HG02943 (cell line): ENCODE measurements around the gene DGCR2.
"Not testable (repeated sequence)": the region's sequence is repeated elsewhere in the genome, so short reads cannot be mapped to it uniquely, and the experiment has no call there.

ENCODE experiments used
- ATAC-seq: cut with Tn5 transposase; IDR thresholded peaks from one replicate; pipeline ENCODE4 v1.9.1; 2021; ENCODE audit warnings: mild to moderate bottlenecking, low read depth, moderate library complexity; ENCODE audit not compliant: unreplicated experiment

DGCR2 gene

DNA sequence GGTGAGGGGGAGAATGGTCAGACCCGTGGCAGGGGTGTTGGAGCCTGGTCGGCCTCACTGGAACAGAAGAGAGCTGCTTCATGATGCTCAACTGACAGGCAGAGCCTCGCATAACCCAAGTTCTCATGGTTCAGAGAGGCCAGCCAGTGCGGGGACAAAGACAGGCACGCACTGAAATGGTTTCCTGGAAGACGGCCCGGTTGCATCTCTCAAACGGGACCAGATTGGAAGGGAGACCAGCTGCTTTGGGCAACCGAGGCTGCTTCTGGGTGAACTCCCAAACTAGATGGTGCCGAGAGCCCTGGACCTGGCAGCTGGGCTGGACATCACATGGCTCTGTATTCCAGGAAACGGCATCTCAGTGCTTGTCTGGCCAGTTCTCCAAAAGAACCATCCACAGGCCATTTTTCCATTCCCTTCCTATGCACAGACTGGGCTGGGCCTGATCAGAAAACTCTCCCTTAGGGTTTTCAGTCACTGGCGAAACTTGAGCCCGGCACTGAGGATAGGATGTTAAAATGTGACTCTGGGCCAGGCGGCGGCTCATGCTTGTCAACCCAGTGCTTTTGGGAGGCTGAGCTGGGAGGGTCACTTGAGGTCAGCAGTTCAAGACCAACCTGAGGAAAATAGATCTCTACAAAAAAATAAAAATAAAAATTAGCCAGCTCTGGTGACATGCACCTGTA is 106.0 kb downstream of the DGCR2 start:
- ATAC-seq, result no peak

DNA sequence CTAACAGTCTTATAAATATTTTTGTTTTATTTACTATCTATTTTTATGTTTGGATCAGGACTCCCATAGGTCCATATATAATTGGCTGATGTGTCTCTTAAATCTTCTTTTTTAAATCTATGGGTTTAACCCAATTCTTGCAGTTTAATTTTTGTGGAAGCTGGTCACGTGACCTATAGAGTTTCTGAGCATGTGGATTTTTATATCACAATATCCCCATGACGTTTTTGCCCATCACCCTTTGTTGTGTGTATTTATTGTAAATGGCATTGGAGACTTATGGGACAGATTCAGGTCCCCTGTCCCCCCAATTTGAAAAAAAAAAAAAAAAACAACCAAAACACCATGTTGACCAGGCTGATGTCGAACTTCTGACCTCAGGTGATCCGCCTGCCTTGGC is 107.3 kb downstream of the DGCR2 start:
- ATAC-seq, result no peak

DNA sequence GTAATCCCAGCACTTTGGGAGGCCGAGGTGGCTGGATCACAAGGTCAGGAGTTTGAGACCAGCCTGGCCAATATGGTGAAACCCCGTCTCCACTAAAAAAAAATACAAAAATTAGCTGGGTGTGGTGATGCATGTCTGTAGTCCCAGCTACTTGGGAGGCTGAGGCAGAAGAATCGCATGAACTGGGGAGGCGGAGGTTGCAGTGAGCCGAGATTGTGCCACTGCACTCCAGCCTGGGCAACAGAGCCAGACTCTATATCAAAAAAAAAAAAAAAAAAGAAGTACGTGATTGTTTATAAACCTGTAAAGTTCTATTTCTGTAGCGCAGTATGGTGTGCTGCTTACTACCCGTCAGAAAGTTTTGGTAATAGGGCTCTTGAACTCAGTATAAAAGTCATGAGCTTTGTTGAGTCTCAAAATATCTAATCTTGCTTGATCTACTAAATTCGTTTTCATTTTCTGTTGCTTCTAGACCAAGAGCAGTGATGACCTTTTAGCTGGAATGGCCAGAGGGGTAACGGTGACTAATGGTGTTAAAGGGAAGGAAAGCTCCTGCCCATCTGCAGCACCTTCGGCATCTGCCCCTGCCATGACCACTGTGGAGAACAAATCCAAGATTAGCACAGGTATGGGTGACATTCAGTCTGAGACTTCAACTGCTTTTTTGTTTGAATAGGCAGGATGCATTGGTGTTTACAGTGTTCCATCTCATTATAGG is 108.2 kb downstream of the DGCR2 start:
- ATAC-seq, result not testable (repeated sequence)

DNA sequence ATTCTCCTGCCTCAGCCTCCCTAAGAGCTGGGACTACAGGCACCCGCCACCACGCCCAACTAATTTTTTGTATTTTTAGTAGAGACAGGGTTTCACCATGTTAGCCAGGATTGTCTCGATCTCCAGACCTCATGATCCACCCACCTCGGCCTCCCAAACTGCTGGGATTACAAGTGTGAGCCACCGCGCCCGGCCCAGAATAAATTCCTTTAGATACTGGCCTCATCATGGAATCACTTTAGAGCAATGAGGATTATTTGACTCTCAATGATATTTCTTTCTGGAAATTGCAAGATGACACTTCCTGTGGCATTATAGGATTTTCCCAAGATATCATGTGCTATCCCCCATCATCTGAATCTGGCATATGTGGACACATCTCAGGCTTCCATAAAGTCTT is 108.8 kb downstream of the DGCR2 start:
- ATAC-seq, result not testable (repeated sequence)

DNA sequence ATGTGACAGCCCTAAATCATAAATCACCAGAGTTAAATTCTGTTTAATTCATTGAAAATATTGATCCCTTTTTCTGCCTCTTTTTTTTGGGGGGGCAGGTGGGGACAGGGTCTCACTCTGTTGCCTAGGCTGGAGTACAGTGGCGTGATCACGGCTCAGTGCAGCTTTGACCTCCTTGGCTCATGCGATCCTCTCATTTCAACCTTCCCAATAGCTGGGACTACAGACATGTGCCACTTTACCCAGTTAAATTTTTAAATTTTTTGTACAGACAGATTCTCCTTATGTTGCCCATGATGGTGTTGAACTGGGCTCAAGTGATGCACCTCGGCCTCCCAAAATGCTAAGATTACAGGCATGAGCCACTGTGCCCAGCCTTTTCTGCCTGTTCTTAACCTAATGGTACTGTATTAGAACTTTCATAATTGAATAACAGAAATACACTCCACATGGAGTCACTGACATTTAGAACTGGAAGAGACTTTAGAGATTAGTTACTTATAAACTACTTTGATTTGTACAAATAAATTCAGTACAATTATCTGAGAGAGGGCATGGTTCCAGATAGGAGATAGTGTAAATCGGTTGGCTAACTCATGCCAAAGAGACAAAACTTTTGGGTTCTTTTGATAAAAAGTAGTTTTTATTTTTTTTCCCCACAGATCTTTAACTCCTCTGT is 109.8 kb downstream of the DGCR2 start:
- ATAC-seq, result no peak

DNA sequence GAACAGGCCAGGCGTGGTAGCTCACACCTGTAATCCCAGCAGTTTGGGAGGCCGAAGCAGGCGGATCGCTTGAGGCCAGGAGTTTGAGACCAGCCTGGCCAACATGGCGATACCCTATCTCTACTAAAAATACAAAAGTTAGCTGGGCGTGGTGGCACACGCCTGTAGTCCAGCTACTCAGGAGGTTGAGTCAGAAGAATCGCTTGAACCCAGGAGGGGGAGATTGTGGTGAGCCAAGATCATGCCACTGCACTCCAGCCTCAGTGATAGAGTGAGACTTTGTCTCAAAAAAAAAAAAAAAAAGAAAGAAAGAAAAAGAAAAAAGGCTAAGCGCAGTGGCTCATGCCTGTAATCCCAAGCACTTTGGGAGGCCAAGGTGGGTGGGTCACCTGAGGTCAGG is 110.6 kb downstream of the DGCR2 start:
- not testable (repeated sequence) for ATAC-seq

DNA sequence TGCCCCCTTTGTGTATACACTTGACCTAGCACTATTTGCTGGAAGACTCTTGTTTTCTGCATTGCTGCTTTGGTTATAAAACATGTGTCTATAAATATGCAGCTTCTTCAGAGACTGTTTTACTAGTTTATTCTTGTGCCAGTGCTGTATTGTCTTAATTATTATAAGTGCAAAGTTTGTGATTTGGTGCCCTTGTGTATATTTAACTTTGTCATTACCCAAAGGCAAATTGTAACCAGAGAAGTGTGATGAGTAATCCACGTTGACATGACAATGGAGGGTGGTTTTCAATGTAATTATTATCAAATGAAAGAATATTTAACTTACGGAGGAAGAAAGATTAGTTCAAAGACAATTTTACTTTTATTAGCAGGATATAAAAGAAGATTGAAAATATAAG is 111.1 kb downstream of the DGCR2 start:
- no peak for ATAC-seq

DNA sequence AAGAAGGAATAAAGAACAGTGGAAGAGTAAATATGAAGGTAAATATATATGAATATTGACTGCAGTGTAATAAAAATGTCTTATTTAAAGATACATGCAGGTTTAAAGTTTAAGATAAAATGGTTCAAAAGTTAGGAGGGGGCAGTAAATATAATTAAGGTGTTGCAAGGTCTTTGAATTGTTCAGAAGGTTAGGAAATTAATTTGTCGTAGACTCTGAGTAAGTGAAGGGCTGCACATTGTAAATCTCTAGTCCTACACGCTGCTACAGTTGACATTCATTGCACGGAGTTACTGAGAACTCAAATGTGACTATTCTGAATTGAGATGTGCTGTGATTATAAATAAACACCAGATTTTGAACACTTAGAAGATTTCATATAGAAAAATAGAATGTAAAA is 116.3 kb downstream of the DGCR2 start:
- no peak for ATAC-seq

DNA sequence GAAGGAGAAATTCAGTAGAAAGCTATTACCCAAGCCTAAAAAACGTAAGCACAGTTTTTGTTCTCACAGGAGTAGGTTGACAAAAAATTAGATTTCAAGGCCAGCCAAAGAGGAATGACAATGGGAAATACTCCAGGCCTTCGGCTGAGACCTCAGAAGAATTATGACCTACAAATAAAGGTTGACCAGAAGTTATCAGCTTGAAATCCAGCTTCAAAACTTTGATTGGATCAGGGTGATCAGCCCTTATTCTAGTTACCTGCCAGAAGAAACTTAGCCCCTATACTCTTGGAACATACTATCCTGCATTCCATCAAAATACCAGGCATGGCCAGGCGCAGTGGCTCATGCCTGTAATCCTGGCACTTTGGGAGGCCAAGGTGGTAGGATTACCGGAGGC is 117.7 kb downstream of the DGCR2 start:
- ATAC-seq, result no peak

DNA sequence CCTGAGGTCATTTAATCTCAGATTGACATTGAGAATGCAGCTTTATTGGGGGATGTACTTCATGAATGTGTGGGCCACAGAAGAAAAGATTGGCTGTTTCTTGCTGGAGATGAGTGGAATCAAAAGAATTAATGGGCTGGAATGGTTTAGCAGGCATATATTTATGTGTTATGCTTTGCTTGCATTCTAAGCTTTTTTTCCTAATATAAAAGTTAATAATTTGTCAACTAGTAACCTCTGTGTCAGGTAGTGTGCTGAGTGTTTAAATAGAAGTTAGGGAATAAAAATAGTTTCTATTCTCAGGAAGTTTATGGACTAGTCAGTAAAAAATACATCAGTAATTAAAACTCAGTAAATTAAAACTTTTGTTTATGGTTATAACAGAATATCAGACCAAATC is 118.7 kb downstream of the DGCR2 start:
- no peak for ATAC-seq

DNA sequence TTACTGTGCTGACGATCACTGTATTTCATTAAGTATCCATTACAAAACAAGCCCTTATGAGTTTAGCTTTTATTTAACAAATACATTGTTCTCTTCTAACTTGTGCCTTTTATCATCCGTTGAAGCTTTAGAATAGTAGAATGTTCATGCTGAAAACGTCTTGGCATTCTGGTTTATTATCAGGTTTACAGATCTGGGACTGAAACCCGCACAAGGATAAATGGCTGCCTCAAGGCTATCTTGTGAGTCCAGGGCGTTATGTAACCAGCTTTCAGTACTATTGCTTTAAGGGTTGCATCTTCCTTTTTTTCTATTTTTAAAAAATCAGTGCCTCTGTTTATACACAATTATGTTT is 119.6 kb downstream of the DGCR2 start:
- no peak for ATAC-seq

DNA sequence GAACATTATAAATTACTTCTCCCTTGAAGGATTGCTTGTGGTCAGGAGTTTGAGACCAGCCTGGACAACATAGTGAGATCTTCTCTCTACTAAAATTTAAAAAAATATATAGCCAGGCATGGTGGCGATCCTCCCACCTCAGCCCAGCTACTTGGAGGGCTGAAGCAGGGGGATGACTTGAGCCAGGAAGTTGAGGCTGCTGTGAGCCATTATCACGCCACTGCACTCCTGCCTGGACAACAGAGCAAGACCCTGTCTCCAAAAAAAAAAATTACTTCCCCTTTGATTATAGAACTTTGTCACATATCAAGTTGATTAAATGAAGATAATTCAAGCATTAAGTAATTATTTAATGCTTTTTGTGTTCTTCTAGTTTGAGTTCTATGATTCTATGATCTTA is 121.0 kb downstream of the DGCR2 start:
- ATAC-seq, result no peak

DNA sequence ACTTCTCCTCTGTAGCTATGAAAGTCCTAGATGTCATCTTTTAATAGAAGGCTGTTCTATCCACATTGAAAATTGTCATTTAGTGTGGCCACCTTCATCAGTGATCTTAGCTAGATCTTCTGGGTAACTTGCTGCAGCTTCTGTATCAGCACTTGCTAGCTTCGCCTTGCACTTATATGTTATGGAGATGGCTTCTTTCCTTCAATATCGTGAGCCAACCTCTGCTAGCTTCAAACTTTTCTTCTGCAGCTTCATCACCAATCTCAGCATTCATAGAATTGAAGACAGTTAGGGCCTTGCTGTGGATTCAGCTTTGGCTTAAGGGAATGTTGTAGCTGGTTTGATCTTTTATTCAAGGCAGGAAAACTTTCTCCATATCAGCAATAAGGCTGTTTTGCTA is 122.1 kb downstream of the DGCR2 start:
- not testable (repeated sequence) for ATAC-seq

DNA sequence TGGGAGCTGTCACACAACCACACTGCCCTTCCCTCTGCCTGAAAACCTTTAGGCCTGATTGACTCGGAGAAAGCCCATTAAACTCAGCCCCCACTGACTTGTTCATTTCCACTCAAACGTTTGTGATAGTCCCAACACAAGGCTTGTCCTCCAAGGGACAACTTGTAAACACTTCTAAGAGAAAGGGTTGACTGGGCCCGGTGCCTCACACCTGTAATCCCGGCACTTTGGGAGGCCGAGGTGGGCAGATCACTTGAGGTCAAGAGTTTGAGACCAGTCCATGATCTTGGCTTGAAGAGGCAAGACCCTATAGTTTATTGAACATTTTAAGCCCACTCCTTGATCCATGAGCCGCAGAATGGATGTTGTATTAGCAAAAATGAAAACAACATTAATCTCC is 122.8 kb downstream of the DGCR2 start:
- no peak for ATAC-seq

DNA sequence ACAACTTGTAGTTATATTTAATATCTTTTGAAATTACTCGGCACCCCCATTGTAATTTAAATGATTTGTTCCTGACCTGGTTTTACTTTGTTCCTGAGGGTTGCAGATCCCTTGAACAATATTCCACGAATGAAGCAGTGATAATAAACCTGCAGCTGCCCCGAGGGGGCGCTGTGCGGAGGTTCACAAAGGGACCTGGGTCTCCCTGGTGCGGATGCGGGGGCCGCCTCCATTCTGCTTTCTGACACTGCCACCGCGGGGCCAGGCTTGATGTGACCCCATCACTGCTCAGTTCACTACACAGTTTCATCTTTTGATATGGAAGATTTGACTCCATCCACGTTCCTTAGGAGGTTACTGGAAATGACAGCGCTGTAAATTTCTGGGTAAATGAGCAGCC is 123.2 kb downstream of the DGCR2 start:
- no peak for ATAC-seq

DNA sequence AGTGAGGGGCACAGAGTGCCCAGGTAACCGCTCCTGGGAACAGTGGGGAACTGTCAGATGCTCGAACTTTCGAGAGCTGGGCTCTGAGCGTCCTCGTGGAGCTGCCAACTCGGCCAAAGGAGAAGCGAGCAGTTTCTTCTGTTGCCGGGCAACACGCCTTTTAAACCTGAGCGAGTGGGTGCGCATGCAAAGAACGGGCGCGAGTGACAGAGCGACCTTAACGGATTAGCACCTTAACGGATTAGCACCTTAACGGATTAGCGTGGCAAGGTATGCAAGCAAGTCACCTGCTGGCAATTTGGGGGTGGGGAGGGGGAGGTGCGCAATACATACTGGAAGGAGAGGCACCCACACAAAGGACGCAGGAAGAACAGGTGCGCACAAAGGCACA is 124.3 kb downstream of the DGCR2 start:
- ATAC-seq, result no peak

DNA sequence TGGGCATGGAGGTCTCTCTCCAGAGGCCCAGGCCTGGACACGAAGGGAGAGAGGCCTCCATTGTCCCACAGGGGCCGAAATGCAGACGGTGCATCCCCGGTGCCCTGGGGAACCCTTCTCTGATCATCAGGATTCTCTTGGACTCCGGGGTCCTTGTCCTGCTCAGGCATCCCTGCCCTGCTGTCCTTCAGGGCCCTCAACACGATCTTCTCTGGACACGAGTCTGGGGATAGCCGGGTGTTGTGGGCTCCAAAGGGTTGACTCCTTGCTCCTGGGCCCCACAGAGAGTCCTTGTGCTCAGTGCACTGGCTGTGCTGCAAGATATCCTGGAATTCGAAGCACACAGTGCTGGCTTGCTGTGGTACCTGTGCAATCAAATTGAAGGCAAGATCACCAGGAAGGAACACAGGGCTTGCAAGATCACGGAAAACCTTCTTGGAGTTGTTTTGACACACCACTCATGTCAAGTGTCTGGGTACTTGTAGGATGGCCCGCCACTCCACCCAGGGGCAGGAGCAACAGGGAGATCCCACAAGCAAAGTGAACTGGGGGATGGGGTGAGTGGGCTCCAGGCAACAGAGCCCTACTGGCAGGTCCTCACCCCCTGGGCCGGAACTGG is 124.8 kb downstream of the DGCR2 start:
- ATAC-seq, result no peak

DNA sequence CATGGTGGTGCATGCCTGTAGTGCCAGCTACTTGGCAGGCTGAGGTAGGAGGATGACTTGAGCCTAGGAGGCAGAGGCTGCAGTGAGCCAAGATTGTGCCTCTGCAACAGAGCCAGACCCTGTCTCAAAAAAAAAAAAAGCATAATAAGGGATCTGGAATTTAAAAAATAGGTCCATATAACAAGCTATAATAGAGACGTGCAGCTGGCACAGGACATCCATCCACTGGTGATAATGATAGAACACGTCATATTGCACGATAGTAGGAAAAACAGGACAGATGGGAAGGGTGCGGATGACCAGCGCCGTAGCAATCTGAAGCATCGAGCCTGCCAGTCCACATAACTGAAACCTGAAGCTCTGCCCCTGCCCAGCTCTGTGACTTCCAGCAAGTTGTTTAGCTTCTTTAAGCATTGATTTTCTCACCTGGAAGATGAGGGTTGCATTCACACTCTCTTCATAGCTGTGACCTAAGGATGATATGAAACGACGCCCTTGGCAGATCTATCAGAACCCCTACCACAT is 125.8 kb downstream of the DGCR2 start:
- no peak for ATAC-seq

DNA sequence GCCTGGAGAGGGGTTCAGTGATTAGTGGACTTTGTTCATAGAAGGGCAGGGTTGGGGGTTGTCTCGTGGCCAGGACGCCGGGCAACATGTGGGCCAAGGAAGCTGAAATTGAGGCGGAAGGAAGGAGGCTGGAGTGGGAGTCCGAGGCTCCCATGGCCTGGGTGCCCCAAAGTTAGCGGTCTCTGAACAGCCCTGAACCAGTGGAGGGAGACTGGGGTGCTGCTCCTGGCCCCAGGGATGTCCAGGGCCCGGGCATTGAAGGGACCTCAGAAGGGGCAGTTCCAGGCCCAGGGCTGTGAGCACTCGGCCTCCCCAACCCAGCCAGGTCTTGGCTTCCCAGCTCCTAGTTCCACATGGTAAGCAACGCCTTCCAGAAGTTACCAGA is 126.9 kb downstream of the DGCR2 start:
- ATAC-seq, result no peak

DNA sequence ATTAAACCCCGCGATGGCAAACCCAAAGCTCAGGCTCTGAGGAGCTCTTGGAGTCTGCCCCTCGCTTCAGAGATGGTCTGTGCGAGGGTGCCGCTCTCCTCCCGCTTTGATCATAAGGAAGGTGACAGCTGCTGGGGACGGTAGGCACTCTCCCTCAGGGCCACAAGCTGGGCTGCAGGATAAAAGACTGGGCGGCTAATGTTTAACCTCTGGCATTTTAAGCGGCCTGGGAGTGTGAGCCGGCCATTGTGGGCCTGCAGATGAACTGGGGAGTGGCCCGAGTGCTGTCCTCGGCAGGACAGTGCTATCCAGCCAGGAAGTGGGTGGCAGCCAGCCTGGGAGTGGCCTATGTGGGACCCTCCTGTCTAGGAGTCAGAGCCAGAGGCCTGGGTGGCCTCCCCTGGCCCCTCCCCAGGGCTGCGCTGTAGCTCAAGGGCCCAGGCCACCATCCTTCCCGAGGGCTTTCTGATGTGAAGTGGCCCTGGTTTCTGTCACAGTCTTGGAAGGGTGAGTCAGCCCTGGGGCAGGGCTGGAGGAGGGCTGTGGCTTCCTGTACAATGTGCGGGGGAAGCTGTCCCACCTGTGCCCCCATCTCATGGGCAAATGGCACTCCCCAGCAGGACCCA is 127.4 kb downstream of the DGCR2 start:
- ATAC-seq, result no peak

DNA sequence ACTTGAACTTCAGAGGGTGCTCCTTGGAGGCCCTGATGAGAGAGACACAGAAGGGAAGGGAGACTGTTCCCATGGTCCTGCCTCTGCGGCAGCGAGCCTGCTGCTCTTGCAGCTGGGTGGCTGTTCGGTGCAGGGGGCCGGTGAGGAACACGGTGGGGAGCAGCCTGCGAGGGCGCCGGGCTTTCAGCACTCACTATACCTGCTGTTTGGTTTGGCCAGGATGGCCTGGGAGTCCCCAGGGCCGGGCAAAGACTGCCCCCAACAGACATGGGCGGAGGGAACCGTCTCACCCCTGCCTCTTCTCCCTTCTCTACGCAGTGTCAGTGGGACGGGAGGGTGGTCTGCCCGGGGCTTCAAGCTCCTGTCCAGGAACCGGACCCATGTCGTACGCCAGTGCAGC is 128.2 kb downstream of the DGCR2 start:
- no peak for ATAC-seq
